SK-N-DZ (cell line): ENCODE results near the gene ARV1.
"Not testable (repeated sequence)": the region's sequence is repeated elsewhere in the genome, so short reads cannot be mapped to it uniquely, and the experiment has no call there.

Experiments used
- DNase-seq: peaks from one replicate; pipeline ENCODE4 v3.0.0-alpha.2; 2015; ENCODE audit warnings: low spot score

The ARV1 gene

GRCh38 chr1:231041719-231042261 lies 62.9 kb downstream of the ARV1 start:
- no peak for DNase-seq

- DNase-seq = no peak
Measured at GRCh38 chr1:231044588-231044987, 65.7 kb downstream of the ARV1 start.

GRCh38 chr1:231045286-231045685 lies 66.4 kb downstream of the ARV1 start:
- DNase-seq = no peak

GRCh38 chr1:231045921-231046729 lies 67.2 kb downstream of the ARV1 start:
- not testable (repeated sequence) for DNase-seq

- no peak for DNase-seq
Measured at GRCh38 chr1:231046730-231047395, 68.0 kb downstream of the ARV1 start.

GRCh38 chr1:231047529-231047928 lies 68.6 kb downstream of the ARV1 start:
- not testable (repeated sequence) for DNase-seq

- not testable (repeated sequence) for DNase-seq
Measured at GRCh38 chr1:231048419-231048818, 69.5 kb downstream of the ARV1 start.

- no peak for DNase-seq
Measured at GRCh38 chr1:231049121-231049979, 70.5 kb downstream of the ARV1 start.
